Astrocyte of the hippocampus (primary cell): ENCODE results near the gene PI16.
A peak's percentile ranks its signal among the peaks of the same experiment; 100 is the strongest.

Experiments used
- DNase-seq: peaks from one replicate; pipeline ENCODE4 v3.0.0; 2011; ENCODE audit warnings: low read depth, low spot score

Gene PI16

DNA sequence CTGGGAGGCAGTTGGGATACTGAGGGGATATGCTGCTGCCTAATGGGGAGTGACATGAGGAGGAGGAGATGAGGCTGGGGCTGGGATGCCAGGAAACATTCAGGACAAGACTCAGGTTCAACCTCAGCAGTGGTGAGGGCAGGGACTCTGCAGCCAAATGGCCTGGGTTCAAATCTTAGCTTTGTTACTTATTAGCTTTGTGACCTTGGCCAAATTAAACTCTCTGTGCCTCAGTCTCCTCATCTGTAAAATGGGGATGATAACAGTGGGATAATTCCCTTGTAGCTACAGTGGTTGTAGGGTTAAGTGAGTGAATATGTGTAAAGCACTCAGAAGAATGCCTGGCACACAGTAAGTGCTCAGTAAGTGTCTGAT lies 1.9 kb downstream of the PI16 start:
- DNase-seq: no peak

DNA sequence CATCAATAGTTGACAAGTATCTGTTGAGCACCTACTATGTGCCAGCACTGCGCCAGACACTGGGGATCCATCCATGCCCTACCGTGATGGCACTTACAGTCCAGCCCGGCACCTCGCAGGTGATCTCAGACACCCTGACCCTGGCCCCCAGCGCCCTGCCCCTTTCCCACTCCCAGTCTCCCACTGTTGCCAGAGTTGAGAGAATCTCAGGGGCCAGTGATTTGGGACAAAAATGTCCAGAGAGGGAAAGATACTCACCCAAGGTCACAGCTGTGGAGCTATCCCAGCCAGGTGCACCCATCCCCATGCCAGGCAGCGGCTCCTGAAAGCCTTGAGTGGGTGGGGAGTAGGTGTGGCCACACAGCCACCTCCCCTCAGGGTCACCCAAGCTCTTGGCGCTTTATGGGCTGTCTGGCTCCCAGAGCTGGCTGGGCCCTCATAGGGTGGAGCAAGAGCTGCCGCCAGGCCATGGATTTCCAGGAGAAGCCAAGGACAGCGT lies 3.3 kb downstream of the PI16 start:
- DNase-seq: no peak

DNA sequence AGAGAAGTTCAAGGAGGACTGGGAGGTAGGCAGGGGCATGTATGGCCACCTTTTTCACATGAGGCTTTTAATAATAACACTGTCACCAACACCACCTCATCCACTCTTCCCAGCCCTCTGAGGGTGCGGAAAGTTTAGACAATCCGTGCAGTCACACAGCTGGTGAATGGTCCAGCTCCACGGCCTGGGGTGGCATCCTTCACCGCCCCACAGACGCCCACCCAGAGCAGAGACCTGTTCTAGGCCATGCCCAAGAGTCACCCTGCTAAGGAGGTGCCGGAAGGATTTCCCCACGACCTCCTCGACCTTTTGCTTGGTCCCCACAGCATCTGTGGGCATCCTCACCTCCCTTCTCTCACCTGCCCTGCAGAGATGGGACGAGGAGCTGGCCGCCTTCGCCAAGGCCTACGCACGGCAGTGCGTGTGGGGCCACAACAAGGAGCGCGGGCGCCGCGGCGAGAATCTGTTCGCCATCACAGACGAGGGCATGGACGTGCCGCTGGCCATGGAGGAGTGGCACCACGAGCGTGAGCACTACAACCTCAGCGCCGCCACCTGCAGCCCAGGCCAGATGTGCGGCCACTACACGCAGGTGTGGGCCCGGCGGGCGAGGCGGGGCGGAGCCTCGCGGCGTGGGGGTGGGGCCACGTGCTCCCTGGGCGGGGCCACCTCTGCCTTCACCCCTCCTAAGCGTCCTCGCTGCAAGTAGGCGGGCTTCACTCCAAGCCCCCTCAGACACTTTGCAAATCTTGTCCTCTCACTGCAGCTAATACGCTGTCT lies 4.4 kb downstream of the PI16 start:
- DNase-seq: no peak

DNA sequence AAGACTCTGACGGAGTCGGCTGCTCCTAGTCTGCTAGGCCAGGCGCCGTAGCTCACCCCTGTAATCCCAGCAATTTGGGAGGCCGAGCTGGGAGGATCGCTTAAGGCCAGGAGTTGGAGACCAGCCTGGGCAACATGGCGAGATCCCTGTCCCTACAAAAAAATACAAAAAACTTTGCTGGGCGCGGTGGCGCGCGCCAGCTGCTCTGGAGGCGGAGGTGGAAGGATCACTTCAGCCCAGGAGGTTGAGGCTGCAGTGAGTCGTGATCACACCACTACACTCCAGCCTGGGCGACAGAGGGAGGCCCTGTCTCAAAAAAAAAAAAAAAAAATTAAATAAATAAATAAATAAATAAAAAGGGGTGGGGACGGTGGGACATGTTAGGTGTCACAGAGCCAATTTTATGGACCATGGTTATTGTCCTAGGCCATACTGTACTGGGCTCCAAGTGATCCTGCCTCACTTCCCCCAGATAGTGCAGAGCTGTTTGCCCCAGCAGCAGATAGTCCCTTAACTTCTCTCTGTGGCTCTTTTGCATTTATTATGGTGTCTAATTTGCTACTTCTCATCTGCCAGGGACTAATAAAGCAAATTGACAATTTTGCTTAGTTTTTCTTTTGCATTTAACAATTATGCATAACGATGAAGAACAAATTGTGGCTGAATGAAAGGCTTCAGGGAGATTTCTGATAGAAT lies 5.2 kb downstream of the PI16 start:
- DNase-seq: no peak

DNA sequence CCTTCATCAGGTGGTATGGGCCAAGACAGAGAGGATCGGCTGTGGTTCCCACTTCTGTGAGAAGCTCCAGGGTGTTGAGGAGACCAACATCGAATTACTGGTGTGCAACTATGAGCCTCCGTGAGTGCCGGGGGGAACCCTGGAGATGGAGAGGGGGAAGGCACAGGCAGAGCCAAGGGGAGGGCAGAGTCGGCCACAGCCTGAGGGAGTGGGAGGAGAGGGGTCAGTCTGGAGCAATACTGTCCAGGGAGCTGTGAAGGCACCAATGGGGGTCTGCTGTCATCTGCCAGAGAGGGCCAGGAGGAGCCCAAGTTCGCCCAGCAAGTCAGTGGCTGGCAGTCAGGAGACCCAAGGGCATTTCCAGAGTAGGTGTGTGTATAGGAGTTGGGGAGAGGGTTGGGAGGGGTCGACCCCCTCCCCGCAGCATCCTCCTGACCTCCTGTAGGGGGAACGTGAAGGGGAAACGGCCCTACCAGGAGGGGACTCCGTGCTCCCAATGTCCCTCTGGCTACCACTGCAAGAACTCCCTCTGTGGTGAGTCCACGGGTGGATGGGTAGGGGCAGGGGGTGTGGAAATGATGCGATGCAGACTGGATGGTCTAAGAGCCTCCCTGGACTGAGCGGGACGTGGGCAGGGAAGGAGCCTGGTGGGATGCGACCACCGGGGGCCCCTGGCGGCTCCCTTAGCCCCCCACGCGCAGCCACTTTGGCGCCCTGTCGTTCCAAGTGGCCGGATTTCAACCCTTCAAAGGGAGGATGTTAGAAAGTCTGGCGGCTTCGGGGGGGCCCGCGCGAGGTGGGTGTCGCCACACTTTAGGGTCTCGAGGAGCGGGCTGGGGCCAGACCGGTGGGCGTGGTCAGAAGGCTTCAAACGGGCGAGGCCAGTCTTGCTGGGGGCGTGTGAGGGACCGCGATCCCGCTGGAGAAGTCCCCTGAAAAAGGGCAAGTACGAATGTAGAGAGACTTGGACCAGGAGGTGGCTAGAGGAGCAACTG lies 7.2 kb downstream of the PI16 start:
- no peak for DNase-seq

DNA sequence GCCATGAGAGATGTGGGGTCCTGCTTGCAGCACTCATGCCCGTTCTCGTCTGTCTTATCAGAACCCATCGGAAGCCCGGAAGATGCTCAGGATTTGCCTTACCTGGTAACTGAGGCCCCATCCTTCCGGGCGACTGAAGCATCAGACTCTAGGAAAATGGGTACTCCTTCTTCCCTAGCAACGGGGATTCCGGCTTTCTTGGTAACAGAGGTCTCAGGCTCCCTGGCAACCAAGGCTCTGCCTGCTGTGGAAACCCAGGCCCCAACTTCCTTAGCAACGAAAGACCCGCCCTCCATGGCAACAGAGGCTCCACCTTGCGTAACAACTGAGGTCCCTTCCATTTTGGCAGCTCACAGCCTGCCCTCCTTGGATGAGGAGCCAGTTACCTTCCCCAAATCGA lies 8.3 kb downstream of the PI16 start:
- peak; percentile 34 for DNase-seq

DNA sequence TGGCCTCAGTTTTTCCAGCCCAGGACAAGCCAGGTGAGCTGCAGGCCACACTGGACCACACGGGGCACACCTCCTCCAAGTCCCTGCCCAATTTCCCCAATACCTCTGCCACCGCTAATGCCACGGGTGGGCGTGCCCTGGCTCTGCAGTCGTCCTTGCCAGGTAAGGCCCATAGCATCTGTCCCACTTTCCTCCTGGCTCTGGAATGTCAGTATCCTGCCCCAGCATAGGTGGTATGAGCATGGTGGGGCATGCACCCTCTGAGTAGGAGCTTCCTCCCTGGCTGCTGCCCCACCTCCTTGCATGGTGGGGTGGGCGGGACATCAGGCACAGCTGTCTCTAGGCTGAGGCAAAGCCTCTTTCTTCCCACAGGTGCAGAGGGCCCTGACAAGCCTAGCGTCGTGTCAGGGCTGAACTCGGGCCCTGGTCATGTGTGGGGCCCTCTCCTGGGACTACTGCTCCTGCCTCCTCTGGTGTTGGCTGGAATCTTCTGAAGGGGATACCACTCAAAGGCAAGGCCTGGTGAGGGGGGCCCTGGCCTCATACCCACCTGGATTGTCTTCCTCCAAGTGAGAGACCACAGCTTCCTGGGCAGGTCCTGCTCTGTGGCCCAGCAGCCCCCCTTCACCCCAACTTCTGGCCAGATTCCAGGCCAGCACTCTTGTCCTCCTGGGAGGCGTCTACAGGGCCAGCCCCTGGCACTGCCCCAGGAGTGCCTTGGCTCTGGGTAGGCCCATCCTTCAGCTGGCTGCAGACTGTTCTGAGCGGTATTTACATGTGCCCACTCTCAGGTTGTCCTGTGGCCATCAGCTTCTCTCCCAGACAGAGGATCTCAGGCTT lies 9.1 kb downstream of the PI16 start:
- DNase-seq: peak; percentile 41

DNA sequence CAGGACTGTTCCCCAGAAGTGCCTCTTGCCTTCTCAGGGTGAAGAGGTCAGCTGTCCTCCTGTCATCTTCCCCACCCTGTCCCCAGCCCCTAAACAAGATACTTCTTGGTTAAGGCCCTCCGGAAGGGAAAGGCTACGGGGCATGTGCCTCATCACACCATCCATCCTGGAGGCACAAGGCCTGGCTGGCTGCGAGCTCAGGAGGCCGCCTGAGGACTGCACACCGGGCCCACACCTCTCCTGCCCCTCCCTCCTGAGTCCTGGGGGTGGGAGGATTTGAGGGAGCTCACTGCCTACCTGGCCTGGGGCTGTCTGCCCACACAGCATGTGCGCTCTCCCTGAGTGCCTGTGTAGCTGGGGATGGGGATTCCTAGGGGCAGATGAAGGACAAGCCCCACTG lies 9.8 kb downstream of the PI16 start:
- no peak for DNase-seq

DNA sequence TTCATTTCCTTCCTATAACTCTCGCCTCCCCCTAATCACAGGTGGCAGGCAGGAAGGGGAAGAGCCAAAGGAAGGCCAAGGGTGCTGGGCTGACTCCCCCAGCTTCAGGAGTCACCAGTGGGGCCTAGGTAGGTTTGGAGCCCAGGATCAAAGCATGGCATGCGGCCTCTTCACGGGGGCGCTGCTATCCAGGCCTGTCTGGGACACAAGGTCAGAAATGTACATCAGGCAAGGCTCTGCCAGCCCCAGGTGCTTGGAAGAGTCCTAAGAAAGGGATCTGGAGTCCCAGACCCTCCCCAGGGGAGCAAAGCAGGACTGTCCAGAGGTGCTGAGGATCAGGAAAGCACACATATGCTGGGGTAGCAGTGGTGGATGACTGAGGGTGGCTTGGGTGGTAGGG lies 10.4 kb downstream of the PI16 start:
- DNase-seq: no peak

DNA sequence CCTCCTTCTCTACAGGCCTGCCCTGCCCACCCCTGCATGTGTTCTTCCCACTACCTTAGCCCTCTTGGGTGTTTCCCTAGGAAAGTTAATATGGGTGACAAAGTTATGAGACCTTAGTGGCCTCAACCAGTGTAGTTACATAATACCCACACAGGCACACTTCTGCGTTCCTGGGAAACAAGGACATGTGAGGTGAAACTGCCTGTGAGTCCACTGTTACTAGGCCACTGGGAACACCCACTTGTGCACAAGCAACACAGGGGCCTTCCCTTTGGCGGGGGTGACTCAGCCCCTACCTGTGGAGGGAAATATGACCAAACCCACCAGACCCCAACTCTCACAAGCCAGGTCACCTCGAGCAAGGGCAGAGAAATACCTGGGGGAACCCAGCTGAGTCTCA lies 12.8 kb downstream of the PI16 start:
- no peak for DNase-seq

DNA sequence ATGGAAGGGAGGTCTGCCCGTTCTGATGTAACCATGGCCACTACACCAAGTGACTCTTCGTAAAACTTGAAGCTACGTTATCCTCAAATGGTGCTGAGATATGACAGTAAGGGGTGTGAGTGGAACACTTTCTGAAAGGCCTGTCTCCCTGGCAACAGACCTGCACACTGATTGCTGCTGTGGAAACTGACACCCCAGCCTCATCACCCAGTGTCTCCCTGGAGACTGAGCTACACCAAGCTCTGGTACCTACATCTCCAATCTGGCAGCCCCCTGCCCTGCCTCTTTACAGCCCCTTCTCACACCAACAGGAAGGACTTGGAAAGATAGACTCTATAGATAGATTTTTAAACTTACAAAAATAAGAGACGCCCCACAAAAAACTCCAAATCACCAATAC lies 13.2 kb downstream of the PI16 start:
- no peak for DNase-seq

DNA sequence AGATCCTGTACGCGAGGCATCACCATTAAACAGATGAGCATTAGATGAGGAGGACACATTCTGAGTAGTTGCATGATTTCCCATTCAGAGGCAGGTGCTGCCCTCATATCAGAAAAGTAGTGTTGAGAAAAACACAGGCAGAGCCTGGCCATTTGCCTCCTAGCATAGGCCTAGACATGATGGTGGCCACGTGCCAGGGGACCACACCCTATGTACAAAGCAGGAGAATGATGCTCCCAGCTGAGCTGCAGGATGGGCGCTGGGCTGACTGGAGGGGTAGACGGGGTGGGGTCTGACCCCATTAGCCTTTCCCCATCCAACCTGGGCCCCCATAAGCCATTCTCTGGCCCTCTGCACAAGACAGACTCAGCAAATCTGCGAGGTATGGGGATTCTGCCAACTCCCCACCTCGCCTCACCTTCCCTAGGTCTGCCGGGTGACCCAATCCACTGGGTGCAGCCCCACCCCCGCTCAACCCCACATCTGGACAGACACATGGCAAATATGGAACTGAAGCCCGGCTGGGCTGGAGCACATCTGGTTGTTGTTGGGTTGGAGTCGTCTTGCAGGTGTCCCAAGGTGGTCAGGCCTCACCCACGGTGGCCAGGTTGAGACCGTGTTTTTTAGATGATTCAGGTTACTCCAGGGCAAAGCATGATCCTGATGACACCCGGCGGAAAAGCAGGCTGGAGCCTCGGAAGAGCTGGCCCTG lies 13.9 kb downstream of the PI16 start:
- DNase-seq: no peak

DNA sequence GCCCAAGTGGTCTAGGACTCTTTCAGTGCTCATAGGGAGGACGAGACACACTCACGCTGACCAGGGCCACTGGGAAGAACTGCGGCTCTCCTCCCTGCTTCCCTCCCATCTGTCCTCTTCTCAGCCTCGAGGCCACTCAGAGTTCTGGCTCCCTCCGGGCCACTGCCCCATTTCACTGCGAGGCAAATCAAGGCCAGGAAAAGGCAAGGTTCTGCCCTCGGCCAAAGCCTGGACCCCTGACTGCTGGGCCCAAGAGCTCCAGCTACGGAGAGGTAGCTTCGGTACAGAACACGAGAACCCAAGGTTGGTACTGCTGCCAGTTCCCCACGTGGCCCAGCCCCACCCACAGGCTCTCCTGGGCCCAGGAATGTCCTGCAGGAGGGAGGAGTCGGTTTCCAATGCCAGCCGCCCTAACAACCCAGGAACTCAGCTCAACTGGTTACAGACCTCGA lies 14.7 kb downstream of the PI16 start:
- no peak for DNase-seq

DNA sequence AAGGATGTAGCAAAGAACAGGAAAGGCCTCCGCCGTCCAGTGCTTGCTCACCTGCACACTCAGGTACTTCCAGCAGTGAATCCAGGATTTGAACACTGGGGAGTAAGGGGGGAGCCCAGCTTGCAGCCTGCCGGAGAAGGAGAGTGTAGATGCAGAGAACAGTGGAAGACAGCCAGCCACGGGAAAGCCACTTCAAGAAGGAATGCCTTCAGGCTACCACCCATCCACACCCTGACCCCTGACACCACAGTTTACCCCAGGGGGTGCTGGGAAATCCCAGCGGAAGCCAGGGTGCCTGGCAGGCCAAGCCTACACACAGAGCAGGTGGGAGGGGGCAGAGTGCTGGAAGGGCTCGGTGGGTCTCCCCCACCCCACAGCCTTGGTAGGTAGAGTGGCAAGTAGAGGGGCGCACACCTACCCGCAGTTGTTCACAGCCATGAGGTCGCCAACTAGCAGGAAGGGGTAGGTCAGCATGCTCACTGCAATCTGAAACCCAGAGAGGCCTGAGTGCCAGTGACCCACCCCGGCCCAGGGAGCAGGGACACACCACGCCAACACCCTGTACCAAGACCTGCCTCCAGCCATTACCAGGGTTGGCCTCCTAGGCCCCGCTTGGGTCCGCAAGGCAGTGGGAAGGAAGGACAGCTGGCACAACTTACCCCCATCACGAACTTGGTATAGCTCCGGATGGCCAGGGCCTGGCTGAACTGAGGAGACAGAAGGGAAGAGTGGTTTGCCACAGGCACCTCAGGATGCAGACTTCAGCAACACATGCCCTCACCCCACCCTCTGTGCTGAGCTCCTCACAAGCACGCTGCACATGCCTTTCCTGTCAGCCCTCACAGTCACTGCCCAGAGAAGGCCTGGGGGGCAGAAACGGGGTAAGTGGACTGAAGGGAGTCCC lies 15.7 kb downstream of the PI16 start:
- DNase-seq: no peak

DNA sequence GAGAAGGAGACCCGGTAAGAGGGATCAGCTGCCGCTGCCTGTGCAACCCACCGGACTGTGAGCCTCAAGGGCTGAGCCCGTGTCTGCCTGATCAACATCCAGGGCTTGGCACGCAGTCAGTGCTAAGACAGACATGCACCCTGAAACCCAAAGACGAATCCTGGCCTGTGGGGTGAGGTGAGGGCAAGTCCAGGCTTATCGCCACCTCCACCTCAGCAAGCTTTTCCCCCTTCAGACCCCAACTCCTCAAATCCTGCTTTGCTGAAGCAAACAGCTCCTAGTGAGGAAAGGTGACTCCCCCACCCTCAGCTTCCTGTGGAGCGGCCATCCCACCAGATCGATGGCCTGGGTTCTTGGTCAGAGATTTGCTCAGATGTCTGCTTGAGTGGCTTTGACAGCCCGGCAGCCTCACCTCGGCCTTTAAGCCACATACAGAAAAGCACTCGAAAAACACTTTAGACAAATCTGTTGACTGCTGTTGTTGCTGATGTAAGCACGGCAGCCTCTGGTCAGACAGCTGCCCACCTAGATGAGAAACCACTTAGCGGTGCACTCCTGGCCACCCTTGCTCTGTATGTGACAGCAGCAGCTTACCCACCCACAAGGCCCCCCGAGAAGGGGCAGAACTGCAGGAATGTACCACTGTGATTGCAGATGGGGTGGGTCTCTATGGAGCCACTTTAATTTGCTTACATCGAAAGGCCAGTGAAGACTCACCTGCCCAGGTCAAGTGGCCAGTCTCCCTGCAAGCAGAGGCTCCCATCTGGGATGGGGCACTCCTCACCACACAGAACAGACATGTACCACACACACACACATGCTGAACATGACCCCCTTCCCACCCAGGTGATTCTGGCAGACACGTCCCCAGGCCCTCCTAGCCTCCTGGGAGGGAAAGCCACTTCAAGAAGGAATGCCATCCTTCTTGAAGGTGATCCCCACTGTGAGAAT lies 16.6 kb downstream of the PI16 start:
- DNase-seq: no peak

DNA sequence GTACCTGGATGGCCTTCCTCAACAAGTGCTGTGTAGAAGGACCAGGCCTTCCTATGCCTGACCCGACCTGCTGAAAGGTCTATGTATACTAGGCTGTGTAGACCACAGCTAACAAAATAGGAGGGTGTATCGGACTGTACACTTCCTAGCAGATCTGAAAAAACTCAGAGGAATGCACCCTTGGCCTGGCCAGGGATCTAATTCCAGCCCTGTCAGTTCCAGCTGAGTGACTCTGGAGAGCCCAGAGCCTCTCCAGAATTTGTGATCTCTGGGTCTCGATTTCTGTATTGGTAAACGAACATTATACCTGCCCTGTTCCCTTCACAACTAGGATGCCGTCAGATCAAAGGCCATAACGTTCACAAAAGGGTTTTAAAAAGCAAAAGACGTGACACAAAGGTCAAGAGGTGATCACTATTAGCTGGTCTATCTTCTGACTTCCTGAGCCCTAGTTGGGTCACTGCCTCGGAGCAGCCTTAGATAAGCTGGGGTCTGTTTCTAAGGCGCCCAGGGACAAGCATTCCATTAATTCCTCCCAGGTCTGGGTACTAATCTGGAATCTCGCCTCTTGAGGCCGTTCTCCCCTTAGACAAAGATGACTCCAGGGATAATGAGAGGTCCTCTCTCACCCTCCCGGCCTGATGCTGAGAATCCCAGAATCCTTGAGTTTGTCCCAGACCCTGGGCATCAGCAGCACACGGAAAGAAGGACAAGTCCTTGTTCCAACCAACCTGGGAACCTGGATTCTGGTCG lies 17.6 kb downstream of the PI16 start:
- no peak for DNase-seq

DNA sequence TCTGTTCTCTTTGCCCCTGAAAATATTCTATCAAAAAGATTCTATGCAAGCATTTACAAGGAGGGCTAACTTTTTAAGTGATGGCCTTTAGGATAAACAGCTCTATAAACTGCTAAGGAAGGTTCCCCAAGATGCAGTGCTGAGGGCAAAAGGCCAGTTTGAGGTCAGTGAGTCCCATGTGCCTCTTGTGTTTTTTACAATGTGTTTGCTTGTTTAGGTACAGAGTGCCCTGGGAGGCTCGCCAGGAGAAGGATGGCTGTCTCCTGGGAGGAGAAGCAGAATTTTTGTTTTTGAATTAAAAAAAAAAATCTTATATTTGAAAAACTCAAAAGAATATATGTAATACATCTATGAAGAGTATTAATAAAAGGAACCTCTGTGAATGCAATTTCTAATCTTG lies 18.7 kb downstream of the PI16 start:
- no peak for DNase-seq
